Measurements from ENCODE around the gene SOD2.

GRCh38 chr6:159693894-159694545 is 979 bp upstream of the SOD2 start:
- TF ChIP-seq CTCF (IDR thresholded peaks at IDR 0.05), result no peak
- no peak for TF ChIP-seq POLR2A (IDR thresholded peaks at IDR 0.05)

All from heart left ventricle (tissue), 13 donors.